HepG2 (cell line): ENCODE data around the gene C1QTNF6. TPM values are rescaled to one million over a fixed set of nuclear protein-coding genes. Genes with fewer than 3 reads are reported as not detected.

Experiments
- ARID5B ChIP-seq: IDR thresholded peaks from 2 replicates; pipeline ENCODE4 v1.4.0; 2020; ENCODE audit warnings: mild to moderate bottlenecking, missing genetic modification reagents
- CREM ChIP-seq, 2 experiments: sonication (generic) in 1 of 2; formaldehyde crosslinking in 1 of 2; IDR thresholded peaks; 2 replicates each; pipeline versions ENCODE4 v1.4.0 to v1.6.1; 2016 to 2020; ENCODE audit warnings: antibody characterized with exemption in 1 of 2, mild to moderate bottlenecking in 1 of 2, missing genetic modification reagents in 1 of 2
- DMTF1 ChIP-seq: sonication (generic); formaldehyde crosslinking; IDR thresholded peaks from 2 replicates; pipeline ENCODE4 v1.4.0; 2020; ENCODE audit warnings: mild to moderate bottlenecking, missing genetic modification reagents
- DPF2 ChIP-seq: sonication (generic); formaldehyde crosslinking; IDR thresholded peaks from 2 replicates; pipeline ENCODE4 v1.4.0; 2020; ENCODE audit warnings: mild to moderate bottlenecking, low read depth, missing genetic modification reagents, borderline replicate concordance
- MAZ ChIP-seq, 2 experiments: sonication (generic) in 1 of 2; formaldehyde crosslinking in 1 of 2; IDR thresholded peaks; 2 replicates each; pipeline versions ENCODE4 v1.5.0 to v1.6.1; 2012 to 2020; ENCODE audit warnings: low read depth in 2 of 2, mild to moderate bottlenecking in 2 of 2, borderline replicate concordance in 1 of 2, improper control_type of control experiment in 1 of 2, low read length in 1 of 2, missing genetic modification reagents in 1 of 2, moderate library complexity in 1 of 2
- MIXL1 ChIP-seq: IDR thresholded peaks from 2 replicates; pipeline ENCODE4 v1.6.1; 2016
- MTA1 ChIP-seq: sonication (generic); formaldehyde crosslinking; IDR thresholded peaks from 2 replicates; pipeline ENCODE4 v1.4.0; 2020; ENCODE audit warnings: missing genetic modification reagents, mild to moderate bottlenecking, borderline replicate concordance
- MYC ChIP-seq: sonication (generic); formaldehyde crosslinking; IDR thresholded peaks from 2 replicates; pipeline ENCODE4 v1.9.0; 2021; ENCODE audit warnings: missing genetic modification reagents, borderline replicate concordance
- TSC22D2 ChIP-seq: sonication (generic); formaldehyde crosslinking; IDR thresholded peaks from 2 replicates; pipeline ENCODE4 v1.5.1; 2020; ENCODE audit warnings: missing genetic modification reagents, mild to moderate bottlenecking, borderline replicate concordance
- YEATS4 ChIP-seq: sonication (generic); formaldehyde crosslinking; IDR thresholded peaks from 2 replicates; pipeline ENCODE4 v1.4.0; 2020; ENCODE audit warnings: missing genetic modification reagents, borderline replicate concordance
- ZFP91 ChIP-seq: sonication (generic); formaldehyde crosslinking; IDR thresholded peaks from 2 replicates; pipeline ENCODE4 v1.9.0; 2022; ENCODE audit warnings: missing genetic modification reagents, mild to moderate bottlenecking, borderline replicate concordance
- ZIK1 ChIP-seq: sonication (generic); formaldehyde crosslinking; IDR thresholded peaks from 2 replicates; pipeline ENCODE4 v1.5.0; 2020; ENCODE audit warnings: mild to moderate bottlenecking, low read depth, missing genetic modification reagents, borderline replicate concordance
- ZMYM2 ChIP-seq: sonication (generic); formaldehyde crosslinking; IDR thresholded peaks from 2 replicates; pipeline ENCODE4 v1.8.0; 2022; ENCODE audit warnings: mild to moderate bottlenecking, missing genetic modification reagents
- ZMYM3 ChIP-seq: sonication (generic); formaldehyde crosslinking; IDR thresholded peaks from 2 replicates; pipeline ENCODE4 v1.5.1; 2020; ENCODE audit warnings: mild to moderate bottlenecking, missing genetic modification reagents
- ZNF263 ChIP-seq: sonication (generic); formaldehyde crosslinking; IDR thresholded peaks from 2 replicates; pipeline ENCODE4 v1.4.0; 2020; ENCODE audit warnings: missing genetic modification reagents
- ZNF292 ChIP-seq: sonication (generic); formaldehyde crosslinking; IDR thresholded peaks from 2 replicates; pipeline ENCODE4 v1.8.1; 2022; ENCODE audit warnings: mild to moderate bottlenecking, low read depth, missing genetic modification reagents, borderline replicate concordance
- ZNF607 ChIP-seq: sonication (generic); formaldehyde crosslinking; IDR thresholded peaks from 2 replicates; pipeline ENCODE4 v1.5.1; 2020; ENCODE audit warnings: missing genetic modification reagents, mild to moderate bottlenecking, borderline replicate concordance
- ZNF724P ChIP-seq: sonication (generic); formaldehyde crosslinking; IDR thresholded peaks from 2 replicates; pipeline ENCODE4 v1.8.0; 2022; ENCODE audit warnings: missing genetic modification reagents, borderline replicate concordance
- polyA plus RNA-seq, 8 experiments: library from polyadenylated mRNA; depleted of rRNA in 3 of 8; stranded (reverse) in 7 of 8; unstranded in 1 of 8; fragments of >200 nt; fragmentation: Illumina TruSeq in 4 of 8; extraction: Trizol in 4 of 8; gene quantifications; 2 replicates each; pipeline versions ENCODE4 v1.2.1 to v1.2.3, GENCODE V29; 2011 to 2016; ENCODE audit warnings: low read depth in 4 of 8, missing spikeins in 1 of 8, mixed read lengths in 1 of 8; ENCODE audit not compliant: insufficient read depth in 1 of 8
- total RNA-seq, 5 experiments: library from RNA; depleted of rRNA; stranded (reverse); fragments of >200 nt; fragmentation: Illumina TruSeq; extraction: Trizol; gene quantifications; 2 replicates each; pipeline ENCODE4 v1.2.3, GENCODE V29; 2016; ENCODE audit warnings: low read depth in 1 of 5

The C1QTNF6 gene
- total and polyA plus RNA-seq, 2 of the 13 experiments (the other 11 are each of a cell fraction or from before 2014, with no cell fraction given), result 2.7 to 6.9 TPM

GRCh38 chr22:37196539-37197450 is 8.7 kb upstream of the C1QTNF6 start (continued):
- TF ChIP-seq ZIK1 (CRISPR knock-in tag) (0 out of 2 replicates have a peak, but pooled peaks have one; percentile 61), MTA1 (CRISPR knock-in tag) (peak; percentile 97), ZFP91 (CRISPR knock-in tag) (peak; percentile 13; the same call in 1 of the 2 replicates), ZNF607 (CRISPR knock-in tag) (0 out of 2 replicates have a peak, but pooled peaks have one; percentile 34), MAZ (IDR thresholded peaks at IDR 0.05; ENCODE audit: borderline replicate concordance, low read depth, low read length) (no peak; the same call in 1 of the 2 replicates), MAZ (CRISPR knock-in tag; IDR thresholded peaks at IDR 0.05; ENCODE audit: low read depth) (0 out of 2 replicates have a peak, but pooled peaks have one; percentile 41), ZNF292 (peak; percentile 90), DPF2 (CRISPR knock-in tag) (peak; percentile 45; the same call in 1 of the 2 replicates), MYC (CRISPR knock-in tag) (peak; percentile 30; the same call in 1 of the 2 replicates), ARID5B (CRISPR knock-in tag) (0 out of 2 replicates have a peak, but pooled peaks have one; percentile 37), ZNF724P (CRISPR knock-in tag) (0 out of 2 replicates have a peak, but pooled peaks have one; percentile 13), YEATS4 (CRISPR knock-in tag) (peak; percentile 16; the same call in 1 of the 2 replicates), ZMYM2 (CRISPR knock-in tag) (peak; percentile 22; the same call in 1 of the 2 replicates), DMTF1 (CRISPR knock-in tag) (no peak), TSC22D2 (no peak), CREM (IDR thresholded peaks at IDR 0.05) (peak; percentile 38; the same call in 1 of the 2 replicates), CREM (CRISPR knock-in tag; IDR thresholded peaks at IDR 0.05) (no peak), ZNF263 (CRISPR knock-in tag) (peak; percentile 73; the same call in 1 of the 2 replicates), ZMYM3 (CRISPR knock-in tag) (peak; percentile 40; the same call in 1 of the 2 replicates), MIXL1 (CRISPR knock-in tag) (0 out of 2 replicates have a peak, but pooled peaks have one; percentile 16)
